ENCODE results near the gene GRAMD1C. TPM values are rescaled to one million over a fixed set of nuclear protein-coding genes. Genes with fewer than 3 reads are reported as not detected.

Gene GRAMD1C
- total and polyA plus RNA-seq, 2 of the 13 experiments (the other 11 are each of a cell fraction or from before 2014, with no cell fraction given), result 0.45 TPM; not detected in 1

GRCh38 chr3:113914646-113915045 is 76.1 kb downstream of the GRAMD1C start:
- no TSS peak for BruUV-seq (replicated peaks)
- no peak overlapping the region for H3K4me2 ChIP-seq (ENCODE audit: low read depth, low read length)
- no peak overlapping the region for H2AFZ ChIP-seq (ENCODE audit: low read length)
- DNase-seq (ENCODE audit: low spot score) (no peak), FAIRE-seq (no peak), ATAC-seq (no peak)
- POLR2A ChIA-PET, result no interaction called here
- H4K20me1 ChIP-seq (ENCODE audit: insufficient read depth, low read length), result no peaks in the 10 kb centered on the region
- no peak for TF ChIP-seq NFKBIZ (CRISPR knock-in tag; IDR thresholded peaks at IDR 0.05)
- TF ChIP-seq ZNF282 (IDR thresholded peaks at IDR 0.05; ENCODE audit: partially characterized antibody), result no peak
- no peak for TF ChIP-seq HNRNPLL (IDR thresholded peaks at IDR 0.05; ENCODE audit: low read depth, low read length, poor library complexity, severe bottlenecking)
- no peak for TF ChIP-seq ZKSCAN5 (CRISPR knock-in tag; IDR thresholded peaks at IDR 0.05)
- TF ChIP-seq KAT2B (IDR thresholded peaks at IDR 0.05; ENCODE audit: borderline replicate concordance, low read depth, low read length), result no peak
- TF ChIP-seq SOX5 (CRISPR knock-in tag; IDR thresholded peaks at IDR 0.05; ENCODE audit: borderline replicate concordance), result no peak
- TF ChIP-seq CEBPZ (IDR thresholded peaks at IDR 0.05; ENCODE audit: low read length), result no peak
- no peak for TF ChIP-seq TP53 (CRISPR knock-in tag; conservative IDR thresholded peaks at IDR 0.05)
- TF ChIP-seq ZGPAT (CRISPR knock-in tag; IDR thresholded peaks at IDR 0.05), result no peak
- TF ChIP-seq PREB (CRISPR knock-in tag; IDR thresholded peaks at IDR 0.05), result no peak
- TF ChIP-seq ZNF317 (CRISPR knock-in tag; IDR thresholded peaks at IDR 0.05), result no peak
- no peak for TF ChIP-seq TAF15 (IDR thresholded peaks at IDR 0.05; ENCODE audit: low read depth, low read length, poor library complexity, severe bottlenecking)
- TF ChIP-seq ZNF547 (CRISPR knock-in tag; IDR thresholded peaks at IDR 0.05), result no peak
- TF ChIP-seq HNF1B (CRISPR knock-in tag; IDR thresholded peaks at IDR 0.05), result no peak
- TF ChIP-seq ZFYVE20 (CRISPR knock-in tag; IDR thresholded peaks at IDR 0.05; ENCODE audit: borderline replicate concordance, low read depth), result no peak
- CTCF ChIA-PET (ENCODE audit: low intra/inter-chr PET ratio, low total read pairs), result interaction anchor here (2.9 kb wide), 1 partner anchor 76 kb away, joined by 32 read pairs; the partner anchor contains the start of gene GRAMD1C
- 0% methylated on average over 2 of the region's 2 CpGs for WGBS (ENCODE audit: low lambda C conversion rate)
- no peaks in the 10 kb centered on the region for H3K9me3 ChIP-seq (ENCODE audit: low read length)
- in situ Hi-C loops (cut with HindIII; ENCODE audit: extremely low pct_ligation_motif_present, low pct_unique_long_range_greater_than_20kb), result loop anchor here (5.0 kb wide), 2 partner anchors 72 to 177 kb away; no protein-coding TSS in a partner anchor
- 0 out of 5 replicates have a peak, but pooled peaks cover 0 to 8% of the 10 kb centered on the region in 2 experiments for H3K27me3 ChIP-seq (ENCODE audit: control insufficient read depth in 1 of 2, insufficient read depth in 2 of 2, low read length in 2 of 2)
- intact Hi-C loops (cut with micrococcal nuclease; ENCODE audit: unreplicated experiment), result no loop called here
- no peak overlapping the region for H3K9ac ChIP-seq (ENCODE audit: insufficient read depth, low read depth, low read length)
- no peak overlapping the region for H3K27ac ChIP-seq (ENCODE audit: extremely low read length, insufficient read depth, low read length)
- H3K4me1 ChIP-seq (ENCODE audit: insufficient read depth, low read length), result no peaks in the 10 kb centered on the region
- no peaks in the 10 kb centered on the region for H3K79me2 ChIP-seq (ENCODE audit: insufficient read depth, low read length)
- no peak overlapping the region for H3K4me3 ChIP-seq (replicated peaks in 1 of 3; ENCODE audit: insufficient read depth in 1 of 3, low read depth in 2 of 3, low read length in 3 of 3)
- no peaks in the 10 kb centered on the region for H3K36me3 ChIP-seq (replicated peaks in 1 of 2; ENCODE audit: control insufficient read depth in 1 of 2, insufficient read depth in 2 of 2, low read length in 2 of 2)

Data from HepG2 (cell line).